Measurements from ENCODE around the gene ZCCHC3.
A peak's percentile ranks its signal among the peaks of the same experiment; 100 is the strongest.

ZCCHC3 gene

DNA sequence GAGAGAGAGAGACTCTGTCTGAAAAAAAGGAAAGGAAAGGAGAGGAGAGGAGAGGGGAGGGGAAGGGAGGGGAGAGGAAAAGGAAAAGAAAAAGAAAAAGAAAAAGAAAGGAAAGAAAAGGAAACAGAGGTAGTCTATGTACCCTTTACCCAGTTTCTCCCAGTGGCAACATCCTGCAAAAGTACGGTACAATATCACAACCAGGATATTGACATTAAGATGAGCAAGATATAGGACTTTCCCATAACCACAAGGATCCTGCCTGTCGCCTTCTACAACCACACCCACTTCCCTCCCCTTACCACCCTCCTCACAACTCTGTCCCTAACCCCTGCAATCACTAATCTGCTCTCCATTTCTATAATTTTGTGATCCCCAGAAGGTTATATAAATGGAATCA is 10.9 kb upstream of the ZCCHC3 start:
- DNase-seq, result no peak

DNA sequence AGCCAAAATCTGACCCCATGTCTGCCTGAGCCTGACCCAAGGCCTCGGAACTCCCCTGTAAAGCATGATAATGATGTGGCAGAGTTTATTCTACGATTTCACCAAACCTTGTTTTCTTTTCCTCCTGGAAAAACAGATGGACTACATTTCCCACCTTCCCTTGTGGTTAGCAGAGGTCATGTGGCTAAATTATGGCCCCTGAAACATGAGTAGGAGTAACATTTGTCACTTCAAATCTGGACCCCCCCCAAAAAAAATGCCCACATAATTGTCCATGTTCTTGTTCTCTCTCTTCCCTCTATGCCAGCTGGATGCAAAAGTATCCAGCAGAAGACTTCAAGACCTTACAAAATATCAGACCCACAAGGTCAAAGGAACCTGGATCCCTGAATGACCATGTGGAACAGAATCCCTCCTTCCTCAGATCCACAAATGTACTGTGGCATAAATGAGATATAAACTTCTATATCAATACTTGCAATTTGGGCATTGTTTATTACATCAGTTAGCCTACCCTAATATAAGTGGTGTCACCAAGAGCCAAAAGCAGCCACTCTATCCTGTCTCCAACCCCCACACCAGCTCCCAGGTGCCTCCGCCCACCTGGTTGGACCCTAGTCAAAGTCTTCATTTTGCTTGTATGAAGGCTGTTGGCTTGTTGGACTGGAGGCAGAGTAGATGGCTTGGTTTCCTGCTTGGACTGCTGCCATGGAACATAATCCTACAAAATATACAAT is 8.2 kb upstream of the ZCCHC3 start:
- no peak for DNase-seq

DNA sequence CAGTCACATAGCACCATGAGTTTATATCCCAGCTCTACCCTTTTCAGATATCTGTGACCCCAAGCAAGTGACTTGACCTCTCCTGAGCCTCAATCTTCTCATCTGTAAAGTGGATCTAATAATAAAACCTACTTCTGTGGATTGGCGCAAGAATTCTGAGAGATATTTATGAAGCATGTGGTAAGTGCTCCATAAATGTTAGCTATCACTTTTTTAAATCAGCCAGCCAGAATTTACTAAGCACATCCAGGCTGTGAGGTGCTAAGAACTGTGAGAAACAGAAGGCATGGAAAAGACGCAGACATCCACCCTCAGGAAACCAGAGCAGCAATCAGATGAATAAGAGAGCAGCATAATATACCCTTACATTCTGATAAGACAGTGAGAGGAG is 7.7 kb upstream of the ZCCHC3 start:
- DNase-seq, result no peak

DNA sequence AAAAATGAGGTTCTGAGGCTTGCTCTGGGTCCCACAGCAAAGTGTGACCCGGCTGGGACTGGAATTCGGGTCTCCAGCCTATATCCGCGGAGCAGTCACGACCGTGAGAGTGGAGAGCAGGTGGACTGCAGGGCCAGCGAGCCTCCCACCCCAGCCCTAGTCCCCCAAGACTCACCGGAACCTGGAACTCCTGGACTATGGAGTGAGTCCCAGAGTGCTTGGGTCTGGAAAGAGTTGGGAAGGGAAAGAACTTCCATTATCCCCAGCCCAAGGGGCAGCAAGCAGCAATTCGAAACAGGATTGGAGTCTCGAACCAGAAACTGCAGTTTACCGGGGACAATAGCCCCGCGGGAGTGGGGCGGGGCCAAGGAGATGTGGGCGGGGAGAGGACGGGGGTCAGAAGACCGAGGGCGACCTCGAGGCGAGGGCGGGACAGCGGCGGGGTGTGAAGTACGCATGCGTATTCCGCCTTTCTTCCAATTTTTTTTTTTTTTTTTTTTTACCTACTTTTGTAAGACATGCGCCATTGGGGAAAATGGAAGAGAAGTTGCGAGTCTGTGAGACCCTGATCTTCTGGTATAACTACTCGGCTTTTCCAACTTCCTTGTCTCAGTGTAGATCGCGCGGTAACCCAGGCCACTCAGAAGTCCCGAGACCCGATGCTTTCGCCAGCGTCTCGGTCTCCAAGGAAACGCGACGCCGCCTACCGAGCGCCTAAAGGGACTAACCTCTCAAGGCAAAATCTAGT is 7.1 kb upstream of the ZCCHC3 start, which contains the start of gene C20orf96:
Gene C20orf96, minus strand, starts transcription at position 667 of the 748 bp plus-strand sequence. Its CDS starts 140 bp downstream, at position 527.
- DNase-seq, result peak; percentile 96

GRCh38 chr20:294602-295001 is 2.8 kb upstream of the ZCCHC3 start:
- DNase-seq, result no peak

DNA sequence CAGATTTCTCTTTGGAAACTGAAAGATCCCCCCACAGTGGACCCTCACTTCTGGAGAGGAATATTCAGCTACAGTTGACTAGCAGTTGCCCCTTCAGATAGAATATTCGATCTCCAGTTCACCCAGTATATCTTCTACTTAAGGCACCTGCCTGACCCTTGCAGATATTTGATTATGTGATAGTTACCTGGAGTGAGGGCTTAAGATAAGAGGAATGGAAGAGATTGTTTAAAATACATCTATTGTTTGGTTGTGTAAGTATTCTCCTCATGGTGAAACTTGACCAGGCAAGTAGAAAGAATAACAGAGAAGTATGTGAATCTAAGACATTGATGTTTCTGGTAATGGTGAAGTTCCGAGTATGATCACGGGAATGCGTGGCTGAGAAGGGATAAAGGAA is 1.6 kb upstream of the ZCCHC3 start:
- DNase-seq, result no peak

- DNase-seq, result peak; percentile 57
These were observed 780 bp downstream of the ZCCHC3 start for GRCh38 chr20:297925-298775.

DNA sequence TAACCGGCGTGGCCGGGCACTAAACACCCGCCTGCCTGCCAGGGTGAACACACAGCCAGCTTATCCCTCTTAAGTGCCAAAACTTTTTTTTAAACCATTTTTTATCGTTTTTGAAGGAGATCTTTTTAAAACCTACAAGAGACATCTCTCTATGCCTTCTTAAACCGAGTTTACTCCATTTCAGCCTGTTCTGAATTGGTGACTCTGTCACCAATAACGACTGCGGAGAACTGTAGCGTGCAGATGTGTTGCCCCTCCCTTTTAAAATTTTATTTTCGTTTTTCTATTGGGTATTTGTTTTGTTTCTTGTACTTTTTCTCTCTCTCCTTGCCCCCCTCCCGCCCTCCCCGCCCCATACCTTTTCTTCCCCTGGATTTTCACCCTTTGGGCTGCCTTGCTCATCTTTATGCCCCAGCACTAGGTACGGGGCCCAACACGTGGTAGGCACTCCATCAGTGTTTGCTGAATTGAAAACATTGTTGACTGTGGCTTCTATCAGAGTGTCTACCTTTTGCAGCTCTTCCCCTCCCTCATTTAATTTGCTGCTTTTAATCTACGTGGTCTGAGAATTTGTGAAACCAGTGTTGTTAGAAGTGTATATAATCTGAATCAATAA is 1.5 kb downstream of the ZCCHC3 start:
- DNase-seq, result no peak

DNA sequence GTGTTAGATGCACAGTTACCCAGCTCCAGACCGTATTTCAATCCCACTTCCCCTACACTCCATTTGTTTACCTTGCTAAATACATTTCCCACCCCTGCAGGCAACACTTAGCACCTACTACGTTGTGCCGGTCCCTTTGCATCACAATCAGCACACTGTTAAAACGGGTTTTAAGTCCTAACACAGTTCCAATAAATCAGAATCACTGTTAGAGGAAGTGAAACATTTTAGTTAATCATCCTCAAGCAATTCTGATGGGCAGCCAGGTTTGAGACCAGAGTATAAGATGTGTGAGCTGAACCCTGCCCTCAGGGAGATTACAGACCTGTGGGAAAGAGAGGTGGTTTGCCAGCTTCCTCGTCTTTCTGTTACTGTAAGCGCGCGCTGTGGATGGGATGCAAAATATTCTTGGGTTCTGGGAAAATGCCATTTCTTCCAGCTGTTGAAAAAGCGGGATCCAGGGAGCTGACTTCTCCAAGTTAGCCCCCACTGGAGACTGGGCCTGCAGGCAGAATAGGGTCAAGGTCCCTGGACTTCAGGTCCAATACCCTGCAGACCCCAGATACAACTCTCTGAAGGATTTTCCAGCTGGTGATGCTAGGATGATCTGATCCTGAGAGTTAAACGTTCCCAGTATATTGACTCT is 3.1 kb downstream of the ZCCHC3 start:
- no peak for DNase-seq

DNA sequence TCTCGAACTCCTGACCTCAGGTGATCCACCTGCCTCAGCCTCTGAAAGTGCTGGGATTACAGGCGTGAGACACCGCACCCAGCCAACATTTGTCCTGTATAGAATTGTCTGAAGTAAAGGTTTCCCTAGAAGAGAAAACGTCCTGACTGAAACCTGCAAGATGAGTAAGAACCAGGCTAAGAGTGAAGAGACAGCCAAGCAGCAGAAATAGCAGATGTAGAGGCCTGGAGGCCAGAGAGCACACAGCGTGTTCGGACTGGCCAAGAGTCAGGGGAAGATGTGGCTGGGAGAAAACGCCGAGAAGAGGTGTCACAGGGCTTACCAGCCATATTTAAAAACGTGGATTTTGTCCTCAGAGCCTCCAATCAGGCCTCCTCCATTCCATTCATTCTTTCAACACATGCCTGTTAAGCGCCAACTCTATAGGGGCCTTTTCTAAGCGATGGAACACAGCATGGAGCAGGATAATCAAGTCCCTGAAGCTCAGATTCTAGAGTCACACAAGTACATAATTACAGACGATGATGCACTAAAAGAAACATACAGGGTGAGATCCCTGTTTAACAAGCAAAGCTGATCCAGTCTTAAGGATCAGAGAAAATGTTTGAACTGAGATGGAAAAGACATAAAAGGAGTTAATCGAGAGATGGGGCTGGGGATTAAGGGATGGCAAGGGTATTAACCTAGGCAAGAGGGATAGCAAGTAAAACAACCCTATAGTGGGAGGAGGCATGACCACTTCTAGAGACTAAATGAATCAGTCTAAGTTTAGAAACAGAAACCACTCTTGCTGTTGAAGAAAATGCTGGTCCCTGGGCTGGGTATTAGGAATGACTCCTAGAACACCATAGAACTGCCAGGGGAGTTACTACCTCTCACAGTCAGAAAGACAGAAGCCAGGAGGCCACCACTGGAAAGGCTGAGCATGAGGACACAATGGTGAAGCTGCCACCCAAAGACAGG is 4.8 kb downstream of the ZCCHC3 start:
- peak; percentile 74 for DNase-seq

DNA sequence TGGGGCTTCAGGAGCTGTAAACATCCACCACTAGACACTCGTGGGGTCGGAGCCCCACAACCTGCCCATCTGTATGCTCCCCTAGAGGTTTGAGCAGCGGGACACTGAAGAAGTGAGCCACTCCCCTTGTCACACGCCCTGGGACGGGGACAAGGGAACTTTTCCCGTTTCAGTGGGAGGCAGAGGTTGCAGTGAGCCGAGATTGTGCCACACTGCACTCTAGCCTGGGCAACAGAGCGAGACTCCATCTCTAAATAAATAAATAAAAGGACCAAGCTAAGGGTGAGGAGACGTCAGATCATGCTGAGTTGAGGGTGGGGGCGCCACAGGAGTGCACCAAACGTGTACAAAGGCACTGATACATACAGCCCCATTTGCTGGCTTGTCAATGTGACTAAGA is 8.4 kb downstream of the ZCCHC3 start:
- no peak for DNase-seq

DNA sequence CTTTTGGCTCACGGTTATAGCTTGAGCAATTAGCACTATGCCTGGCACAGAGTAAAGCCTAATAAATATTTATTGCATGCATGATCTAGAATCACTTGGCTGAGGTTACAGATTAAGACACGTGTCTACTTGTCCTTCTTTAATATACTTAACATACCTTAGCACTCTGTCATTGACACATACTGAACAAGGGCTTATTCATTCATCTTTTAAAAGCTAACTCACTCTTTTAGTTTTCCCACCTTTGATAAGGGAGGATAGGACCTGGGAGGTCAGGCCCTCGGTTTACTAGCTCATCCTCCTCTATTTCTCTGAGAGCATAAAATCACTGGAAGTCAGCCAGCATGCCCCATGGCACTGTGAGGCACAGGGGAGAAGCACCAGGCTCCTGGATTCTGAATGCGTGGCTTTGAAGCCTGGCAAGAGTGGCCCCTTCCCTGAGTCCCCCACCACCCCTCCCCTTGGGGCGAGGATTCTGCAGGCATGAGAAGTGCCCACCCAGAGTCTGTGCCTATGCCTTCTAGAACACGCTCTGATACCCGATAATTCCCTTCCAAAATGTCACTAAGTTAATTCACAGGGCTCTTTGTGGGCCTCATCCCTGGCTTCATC is 11.2 kb downstream of the ZCCHC3 start:
- no peak for DNase-seq

DNA sequence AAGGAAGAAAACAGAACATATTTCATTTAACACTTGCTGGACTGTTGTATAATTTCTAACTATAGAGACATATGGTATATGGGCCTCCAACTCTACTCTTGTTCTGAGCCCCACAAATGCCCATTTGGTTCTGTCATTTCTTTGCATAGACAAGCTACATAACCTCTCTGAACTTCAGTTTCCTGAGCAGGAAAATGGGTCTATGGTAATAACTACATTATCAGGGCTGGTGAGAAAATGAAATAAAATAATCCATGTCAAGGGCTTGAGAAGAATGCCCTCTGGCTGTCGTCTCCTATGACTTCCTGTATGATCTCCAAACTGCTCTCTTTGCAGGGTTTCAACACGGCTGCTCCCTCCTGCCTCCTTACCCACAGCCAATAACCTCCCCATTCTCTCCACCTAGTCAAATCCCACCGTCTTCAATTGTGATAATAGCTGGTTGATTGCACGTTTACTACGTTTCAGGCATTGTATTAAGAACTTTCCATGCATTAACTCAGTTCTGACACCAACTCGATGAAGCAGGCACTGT is 12.0 kb downstream of the ZCCHC3 start:
- peak; percentile 64 for DNase-seq

- peak; percentile 98 for DNase-seq
These were observed 12.7 kb downstream of the ZCCHC3 start for GRCh38 chr20:309841-310644.

DNA sequence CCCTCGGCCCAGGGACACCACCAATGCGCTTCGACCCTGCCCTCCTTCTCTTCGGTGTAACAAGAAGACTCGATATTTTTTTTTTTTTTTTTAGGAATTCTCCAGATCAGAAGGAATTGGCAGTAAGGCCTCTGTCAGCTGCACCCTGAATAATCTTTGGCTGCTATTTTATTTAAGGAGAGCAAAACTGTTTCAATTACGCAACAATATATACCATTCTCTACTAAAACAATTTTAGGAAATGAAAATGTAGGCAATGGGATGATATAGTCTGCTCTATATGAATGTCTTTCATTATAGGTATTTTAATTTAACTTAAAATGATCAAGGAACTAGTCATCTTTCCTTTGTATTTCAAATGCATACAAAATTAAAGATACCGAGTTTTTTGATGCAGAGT is 13.3 kb downstream of the ZCCHC3 start:
- no peak for DNase-seq

DNA sequence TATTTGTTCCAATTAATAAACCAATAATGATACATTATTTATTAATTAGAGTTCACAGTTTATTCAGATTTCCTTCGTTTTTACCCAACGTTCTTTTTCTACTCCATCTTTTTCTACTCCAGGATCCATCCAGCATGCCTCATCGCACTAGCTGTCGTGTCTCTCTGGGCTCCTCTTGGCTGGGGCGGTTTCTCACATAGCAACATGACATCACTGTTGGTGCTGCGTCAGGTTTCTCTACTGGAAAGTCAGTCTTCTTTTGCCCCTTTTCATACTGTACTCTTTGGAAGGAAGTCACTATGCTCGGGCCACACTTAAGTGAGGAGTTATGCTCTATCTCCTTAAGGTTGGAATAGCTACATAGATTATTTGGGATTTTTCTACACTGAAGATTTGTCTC is 14.2 kb downstream of the ZCCHC3 start:
- no peak for DNase-seq

DNA sequence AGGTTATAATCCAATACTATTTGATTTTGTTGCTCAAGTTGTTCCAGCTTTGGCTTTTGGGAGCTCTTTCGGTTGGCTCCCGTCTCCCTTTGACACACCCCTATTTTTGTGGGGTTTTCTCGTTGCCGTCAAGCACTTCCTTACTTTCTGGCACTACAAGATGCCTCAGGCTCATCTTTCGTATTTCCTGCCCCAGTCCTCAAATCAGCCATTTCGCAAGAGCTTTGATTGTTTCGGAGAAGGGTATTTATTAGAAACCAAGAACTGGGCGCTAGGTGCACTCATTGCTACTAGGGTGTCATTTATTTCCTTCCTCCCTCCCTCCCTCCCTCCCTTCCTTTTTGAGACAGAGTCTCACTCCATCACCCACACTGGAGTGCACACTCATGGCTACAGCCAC is 14.7 kb downstream of the ZCCHC3 start:
- DNase-seq, result no peak

GRCh38 chr20:312866-313265 is 15.5 kb downstream of the ZCCHC3 start:
- DNase-seq, result no peak

DNA sequence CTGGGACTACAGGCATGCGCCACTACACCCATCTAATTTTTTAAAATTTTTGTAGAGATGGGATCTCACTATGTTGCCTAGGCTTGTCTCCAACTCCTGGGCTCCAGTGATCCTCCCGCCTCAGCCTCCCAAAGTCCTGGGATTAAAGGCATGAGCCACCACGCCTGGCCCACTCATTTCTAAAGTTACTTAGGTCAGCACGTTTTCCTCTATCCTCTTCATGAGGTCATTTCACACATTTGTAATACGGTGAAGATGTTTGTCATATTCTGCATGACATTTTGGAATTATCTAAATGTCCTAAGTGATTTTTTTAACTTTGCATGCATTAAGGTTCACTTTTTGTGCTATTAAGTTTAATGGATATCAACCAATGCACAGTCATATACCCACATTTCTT is 16.0 kb downstream of the ZCCHC3 start:
- DNase-seq, result no peak

DNA sequence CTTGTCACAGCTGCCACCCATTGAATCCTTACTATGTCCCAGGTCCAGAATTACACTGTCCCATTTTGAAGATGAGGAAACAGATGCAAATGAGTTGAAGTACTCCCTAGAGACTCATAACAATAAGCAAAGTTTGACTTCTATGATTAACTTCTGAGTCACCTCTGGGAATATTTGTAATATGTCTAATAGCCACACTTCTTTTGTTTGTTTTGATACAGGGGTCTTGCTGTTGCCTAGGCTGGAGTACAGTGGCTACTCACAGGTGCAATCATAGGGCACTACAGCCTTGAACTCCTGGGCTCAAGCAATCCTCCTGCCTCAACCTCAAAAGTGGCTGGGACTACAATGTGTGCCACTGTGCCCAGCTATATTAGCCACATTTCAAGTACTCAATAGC is 16.6 kb downstream of the ZCCHC3 start:
- DNase-seq, result no peak

All from NCI-H2227 treated with DMSO at 0.1 percent for 48 hours (cell line).